ENCODE data around the gene HAUS1. TPM values are rescaled to one million over a fixed set of nuclear protein-coding genes. Genes with fewer than 3 reads are reported as not detected.

HAUS1 gene, protein sequence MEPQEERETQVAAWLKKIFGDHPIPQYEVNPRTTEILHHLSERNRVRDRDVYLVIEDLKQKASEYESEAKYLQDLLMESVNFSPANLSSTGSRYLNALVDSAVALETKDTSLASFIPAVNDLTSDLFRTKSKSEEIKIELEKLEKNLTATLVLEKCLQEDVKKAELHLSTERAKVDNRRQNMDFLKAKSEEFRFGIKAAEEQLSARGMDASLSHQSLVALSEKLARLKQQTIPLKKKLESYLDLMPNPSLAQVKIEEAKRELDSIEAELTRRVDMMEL
- 162 TPM for polyA plus RNA-seq (2012; ENCODE audit: insufficient read depth, insufficient read length)

DNA sequence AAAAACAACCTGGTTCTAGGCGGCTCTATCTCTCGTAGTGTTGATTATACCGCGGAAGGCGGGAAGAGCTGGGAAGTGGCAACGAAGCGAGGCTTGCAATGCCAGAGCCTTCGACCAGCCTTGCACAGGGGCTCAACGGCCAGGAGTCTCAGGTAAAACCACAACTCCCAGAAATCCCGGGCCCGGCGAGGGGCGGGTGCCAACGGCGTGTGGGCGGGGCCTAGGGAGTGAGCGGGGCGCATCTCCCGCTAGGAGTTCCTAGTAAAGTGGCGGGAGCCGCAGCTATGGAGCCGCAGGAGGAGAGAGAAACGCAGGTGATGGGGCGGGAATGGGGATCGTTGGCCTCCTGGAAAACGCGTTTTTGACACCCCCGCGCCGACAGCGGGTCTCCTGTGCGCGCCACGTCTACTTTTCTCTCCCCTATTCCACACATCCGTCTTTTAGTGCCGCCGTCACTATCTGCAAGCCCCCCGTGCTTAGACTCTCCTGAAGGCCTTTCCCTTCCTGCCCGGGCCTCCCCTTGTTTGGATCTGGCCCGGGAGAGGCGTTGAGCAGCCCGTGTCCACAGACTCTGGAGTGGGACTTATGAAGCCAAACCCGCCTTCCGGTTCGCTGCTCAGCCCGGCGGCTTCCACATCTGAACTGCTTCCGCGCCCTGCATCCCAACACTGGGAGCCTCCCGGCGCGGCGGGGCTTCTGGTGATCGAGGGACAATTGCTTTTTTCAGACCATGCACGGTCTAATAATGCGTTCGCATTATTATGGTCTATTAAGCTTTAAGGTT lies at the start of gene HAUS1:
TSS of gene HAUS1 (plus strand) at position 258 of the 784 bp plus-strand sequence. CDS start at position 285, 27 bp downstream.
- peak within 1 kb of the TSS; percentile 91 for H3K4me3 ChIP-seq (ENCODE audit: low read length)
- DNase-seq (ENCODE audit: low read depth, low spot score): peak; percentile 75

DNA sequence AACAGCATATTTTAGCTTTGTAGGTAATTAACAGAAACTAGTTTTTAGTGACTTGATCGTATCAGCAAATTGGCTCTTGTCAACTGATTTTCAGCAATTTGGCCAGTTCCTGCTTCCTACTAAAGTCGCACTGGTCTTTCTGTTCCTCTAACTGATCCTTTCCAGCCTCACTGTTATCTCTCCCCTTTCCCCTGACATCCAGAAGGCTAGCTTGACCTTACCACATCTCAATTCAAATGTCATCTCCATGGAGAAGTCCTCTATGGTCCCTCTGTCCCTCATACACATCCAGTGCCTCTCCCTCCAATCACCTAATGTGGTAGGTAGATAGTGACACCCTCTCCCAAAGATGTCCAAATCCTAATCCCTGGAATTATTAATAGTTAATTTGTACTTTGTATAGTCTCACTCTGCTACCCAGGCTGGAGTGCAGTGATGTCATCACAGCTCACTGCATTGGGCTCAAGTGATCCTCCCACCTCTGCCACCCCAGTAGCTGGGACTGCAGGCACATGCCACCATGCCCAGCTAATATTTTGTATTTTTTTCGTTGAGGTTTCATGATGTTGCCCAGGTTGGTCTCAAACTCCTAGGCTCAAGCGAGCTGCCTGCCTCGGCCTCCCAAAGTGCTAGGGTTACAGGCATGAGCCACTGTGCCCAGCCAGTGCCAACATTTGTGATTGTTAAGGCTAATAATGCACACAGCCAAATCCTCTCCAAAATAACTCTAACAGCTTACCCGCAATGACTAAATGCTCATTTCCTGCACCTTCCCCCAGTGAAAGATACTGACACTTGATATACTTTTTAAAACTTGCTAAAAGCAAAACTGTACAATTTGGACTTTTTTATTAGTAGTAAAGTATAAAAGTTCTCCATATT lies 49.0 kb upstream of the HAUS1 start:
- no peak overlapping the region; the same call in 1 of the 2 replicates for H3K4me3 ChIP-seq (ENCODE audit: low read length)
- DNase-seq (ENCODE audit: low read depth, low spot score): peak; percentile 33

DNA sequence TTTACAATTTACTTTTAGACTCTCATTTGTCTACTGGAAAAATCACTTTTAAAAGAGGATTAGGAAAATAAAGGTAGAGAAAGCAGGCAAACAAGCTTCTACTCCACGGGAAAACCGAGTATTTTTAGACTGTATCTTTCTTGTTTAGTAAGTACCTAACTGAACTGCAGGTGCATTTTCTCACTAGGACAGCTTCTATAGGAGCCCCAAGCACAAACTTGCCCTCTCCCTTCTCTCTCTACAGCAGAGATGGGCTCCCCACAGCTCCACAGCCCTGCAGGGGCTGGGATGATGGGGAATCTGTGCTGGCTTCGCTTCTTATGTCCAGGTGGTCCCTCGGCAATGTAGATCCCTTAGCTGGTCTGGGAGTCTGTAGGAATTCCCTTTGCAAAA lies 48.4 kb upstream of the HAUS1 start:
- peak; percentile 32 for DNase-seq (ENCODE audit: low read depth, low spot score)
- no peak overlapping the region for H3K4me3 ChIP-seq (ENCODE audit: low read length)

DNA sequence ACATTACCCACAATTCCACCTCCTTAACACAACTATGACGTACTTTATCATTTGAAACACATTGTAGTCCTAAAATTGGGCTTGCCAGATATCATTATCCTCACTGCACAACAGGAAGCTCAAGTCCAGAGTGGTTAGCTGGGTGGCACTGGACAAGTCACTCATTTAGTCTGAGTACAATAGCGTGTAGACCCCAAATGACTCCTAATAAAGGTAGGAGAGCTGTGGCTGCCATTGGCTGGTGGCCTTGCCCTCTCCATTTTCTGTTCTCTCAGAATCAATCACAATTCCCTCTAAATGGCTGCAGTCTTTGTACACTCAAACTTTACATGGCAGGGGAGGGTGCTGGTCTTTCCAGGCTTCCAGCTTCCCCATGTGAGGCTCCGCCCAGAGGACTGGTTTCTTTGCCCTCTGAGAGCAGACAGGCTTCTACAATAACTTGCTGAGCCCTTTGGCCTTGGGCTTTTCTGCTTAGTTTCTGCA lies 43.8 kb upstream of the HAUS1 start:
- H3K4me3 ChIP-seq (ENCODE audit: low read length): no peak overlapping the region
- no peak for DNase-seq (ENCODE audit: low read depth, low spot score)

DNA sequence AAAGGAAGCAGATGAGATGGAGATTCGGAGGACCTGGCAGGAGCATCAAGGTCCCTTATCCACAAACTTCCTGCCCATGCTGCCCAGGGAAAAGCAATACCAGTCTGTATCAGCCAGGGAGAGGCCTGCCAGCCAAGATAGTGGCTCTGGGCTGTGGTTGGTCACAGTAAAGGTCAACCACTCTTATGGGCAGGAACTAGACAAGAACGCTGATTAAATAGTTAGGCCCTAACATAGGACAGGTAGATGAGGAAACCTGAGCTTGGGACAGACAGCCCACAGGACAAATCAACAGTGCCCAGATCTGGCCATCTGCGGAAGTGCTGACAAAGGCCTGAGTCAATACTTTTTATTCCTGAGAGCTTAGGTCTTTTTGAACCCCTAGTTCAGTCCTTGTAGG lies 42.8 kb upstream of the HAUS1 start:
- DNase-seq (ENCODE audit: low read depth, low spot score): no peak
- no peak overlapping the region for H3K4me3 ChIP-seq (ENCODE audit: low read length)

DNA sequence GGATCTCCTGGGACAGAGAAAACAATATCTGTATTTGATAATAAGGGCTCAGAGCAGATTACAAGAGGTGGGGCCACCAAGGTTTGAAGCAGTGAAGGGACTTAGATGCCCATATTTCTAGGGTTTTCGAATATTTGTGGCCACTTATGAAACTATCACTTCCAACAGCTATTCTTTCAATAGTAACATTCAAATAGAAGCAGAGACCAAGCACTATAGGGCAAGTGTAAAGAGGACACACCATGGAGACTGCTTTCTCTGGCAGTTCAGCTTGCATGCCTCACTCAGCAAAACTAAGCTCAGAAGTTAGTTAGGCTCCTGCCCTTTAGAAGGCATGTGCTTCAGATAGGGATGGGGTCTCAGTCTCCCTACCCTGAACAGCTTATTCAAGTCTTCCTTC lies 42.4 kb upstream of the HAUS1 start:
- DNase-seq (ENCODE audit: low read depth, low spot score): no peak
- H3K4me3 ChIP-seq (ENCODE audit: low read length): no peak overlapping the region

DNA sequence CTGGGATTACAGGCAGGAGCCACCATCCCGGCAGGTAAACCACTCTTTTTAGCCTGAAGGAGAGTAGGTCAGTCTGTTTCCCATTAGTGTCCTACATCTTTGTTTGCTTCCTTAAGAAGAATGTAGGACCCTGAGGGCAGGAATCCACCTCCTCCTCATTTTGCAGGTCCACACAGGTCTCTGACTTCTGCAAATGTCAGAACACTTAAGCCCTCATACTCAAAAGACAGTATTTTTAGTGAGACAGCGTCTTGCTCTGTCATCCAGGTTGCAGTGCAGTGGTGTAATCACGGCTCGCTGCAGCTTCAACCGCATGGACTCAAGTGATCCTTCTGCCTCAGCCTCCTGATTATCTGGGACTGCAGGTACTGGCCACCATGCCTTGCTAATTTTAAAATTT lies 41.4 kb upstream of the HAUS1 start:
- no peak overlapping the region for H3K4me3 ChIP-seq (ENCODE audit: low read length)
- no peak for DNase-seq (ENCODE audit: low read depth, low spot score)

DNA sequence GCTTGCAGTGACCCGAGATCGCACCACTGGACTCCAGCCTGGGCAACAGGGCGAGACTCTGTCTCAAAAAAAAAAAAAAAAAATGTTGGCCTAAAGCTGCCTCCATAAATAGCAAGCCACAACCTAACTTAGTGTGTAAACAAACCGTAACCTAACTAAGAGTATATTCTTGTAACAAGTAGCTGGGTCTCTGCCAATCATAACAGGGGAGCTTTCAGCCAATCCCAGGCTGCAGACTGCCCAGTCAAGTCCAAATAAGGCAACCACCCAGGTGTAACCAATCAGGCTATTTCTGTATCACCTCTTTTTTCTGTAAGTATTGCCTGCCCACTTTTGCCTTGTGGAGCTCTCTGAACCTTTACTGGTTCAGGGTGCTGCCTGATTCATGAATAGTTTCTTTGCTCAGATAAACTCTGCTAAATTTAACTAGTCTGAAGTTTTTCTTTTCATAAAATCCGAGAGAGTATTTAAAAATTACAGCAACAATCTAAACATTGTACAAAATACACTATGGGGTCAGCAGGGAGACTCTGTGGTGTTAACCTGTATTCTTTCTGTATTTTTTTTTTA lies 36.7 kb upstream of the HAUS1 start:
- H3K4me3 ChIP-seq (ENCODE audit: low read length): no peak overlapping the region
- DNase-seq (ENCODE audit: low read depth, low spot score): peak; percentile 21

DNA sequence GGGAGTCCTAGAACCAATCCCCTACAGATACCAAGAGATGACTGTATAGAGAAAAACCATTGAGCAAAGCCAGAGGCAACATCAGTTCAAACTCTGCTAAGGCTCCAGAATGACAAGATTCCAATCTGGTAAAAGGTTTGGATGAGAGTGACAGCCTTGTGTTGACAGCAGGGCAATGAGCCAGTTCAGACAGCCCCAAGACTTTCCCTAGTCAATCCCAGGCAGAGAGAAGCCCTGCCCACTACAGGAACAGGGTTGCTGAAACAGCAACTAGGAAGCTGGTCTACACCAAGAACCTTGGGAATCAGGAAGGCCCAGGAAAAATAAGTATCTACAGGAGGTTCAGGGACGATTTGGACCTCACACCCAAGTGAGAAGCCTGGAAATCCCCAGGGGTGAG lies 35.4 kb upstream of the HAUS1 start:
- no peak for DNase-seq (ENCODE audit: low read depth, low spot score)
- no peak overlapping the region for H3K4me3 ChIP-seq (ENCODE audit: low read length)

DNA sequence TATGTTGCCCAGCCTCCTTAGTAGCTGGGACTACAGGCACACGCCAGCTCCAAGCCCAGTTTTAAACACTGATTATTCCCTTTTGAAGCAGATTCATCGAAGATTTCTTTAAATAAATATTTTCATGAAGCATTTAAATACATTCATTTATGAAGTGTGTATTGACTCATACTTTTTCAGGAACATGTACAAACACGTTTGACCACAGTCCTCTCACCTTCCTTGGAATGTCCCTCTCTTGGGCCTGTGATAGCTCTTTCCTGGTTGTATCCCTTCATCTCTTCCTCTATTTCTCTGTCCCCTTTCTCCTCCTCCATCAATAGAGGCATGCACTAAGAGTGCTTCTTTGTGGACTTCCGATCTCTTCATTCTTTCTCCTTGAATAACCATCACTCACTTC lies 34.7 kb upstream of the HAUS1 start:
- no peak for DNase-seq (ENCODE audit: low read depth, low spot score)
- H3K4me3 ChIP-seq (ENCODE audit: low read length): no peak overlapping the region

DNA sequence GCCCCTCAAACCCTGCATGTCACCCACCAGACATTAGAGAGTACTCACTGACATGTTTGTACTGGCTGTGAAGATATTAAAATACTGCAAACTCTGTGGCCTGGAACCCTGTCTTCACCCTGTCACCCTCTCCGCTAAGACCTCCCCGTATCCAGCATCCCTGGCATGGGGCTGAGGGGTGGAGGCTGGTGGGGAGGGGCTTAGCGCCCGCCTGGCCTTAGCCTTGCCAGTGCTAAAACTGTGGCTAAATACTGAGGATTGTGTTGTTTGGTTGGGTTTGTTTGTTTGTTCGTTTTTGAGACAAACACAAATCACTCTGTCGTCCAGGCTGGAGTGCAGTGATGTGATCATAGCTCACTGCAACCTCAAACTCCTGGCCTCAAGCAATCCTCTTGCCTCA lies 34.0 kb upstream of the HAUS1 start:
- no peak for DNase-seq (ENCODE audit: low read depth, low spot score)
- no peak overlapping the region for H3K4me3 ChIP-seq (ENCODE audit: low read length)

DNA sequence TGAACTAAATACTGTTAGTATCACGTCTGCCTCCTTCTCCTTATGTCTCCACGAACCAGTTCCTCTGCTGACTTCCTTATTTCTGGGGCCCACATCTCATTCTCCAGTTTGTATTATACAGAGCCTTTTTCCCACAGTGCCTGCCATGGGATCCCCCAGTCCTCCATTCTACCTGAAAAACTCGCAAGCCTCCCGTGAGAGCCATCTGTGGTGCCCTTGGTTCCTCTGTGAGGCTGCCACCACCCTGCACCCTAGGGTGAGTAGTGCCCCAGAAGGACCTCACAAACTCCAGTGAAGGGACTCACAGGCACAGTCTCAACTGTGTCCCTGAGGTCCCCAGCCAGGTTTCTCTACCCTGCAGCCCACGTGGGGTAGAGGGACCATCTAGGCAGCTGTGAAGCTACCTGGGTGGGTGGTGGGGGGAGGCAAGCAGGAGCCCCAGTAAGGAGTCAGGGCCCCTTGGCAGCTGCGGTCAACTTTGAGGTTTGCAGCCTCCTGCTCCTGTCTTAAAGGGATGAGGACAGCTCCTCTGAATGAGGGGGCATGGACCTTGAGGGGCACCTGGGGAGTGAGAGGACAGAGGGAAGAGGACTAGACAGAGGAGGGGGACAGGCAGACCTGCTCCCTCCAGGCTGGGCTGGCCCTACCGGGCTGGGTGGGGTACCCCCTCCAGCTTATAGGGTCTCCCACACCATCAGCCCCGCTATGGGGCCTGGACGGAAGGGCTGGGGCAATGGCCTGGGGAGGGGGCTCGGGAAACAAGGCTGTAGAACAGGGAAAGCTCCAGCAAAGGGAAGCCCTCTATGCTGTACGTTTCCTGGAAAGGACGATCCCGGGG lies 33.2 kb upstream of the HAUS1 start:
- no peak overlapping the region for H3K4me3 ChIP-seq (ENCODE audit: low read length)
- DNase-seq (ENCODE audit: low read depth, low spot score): no peak

DNA sequence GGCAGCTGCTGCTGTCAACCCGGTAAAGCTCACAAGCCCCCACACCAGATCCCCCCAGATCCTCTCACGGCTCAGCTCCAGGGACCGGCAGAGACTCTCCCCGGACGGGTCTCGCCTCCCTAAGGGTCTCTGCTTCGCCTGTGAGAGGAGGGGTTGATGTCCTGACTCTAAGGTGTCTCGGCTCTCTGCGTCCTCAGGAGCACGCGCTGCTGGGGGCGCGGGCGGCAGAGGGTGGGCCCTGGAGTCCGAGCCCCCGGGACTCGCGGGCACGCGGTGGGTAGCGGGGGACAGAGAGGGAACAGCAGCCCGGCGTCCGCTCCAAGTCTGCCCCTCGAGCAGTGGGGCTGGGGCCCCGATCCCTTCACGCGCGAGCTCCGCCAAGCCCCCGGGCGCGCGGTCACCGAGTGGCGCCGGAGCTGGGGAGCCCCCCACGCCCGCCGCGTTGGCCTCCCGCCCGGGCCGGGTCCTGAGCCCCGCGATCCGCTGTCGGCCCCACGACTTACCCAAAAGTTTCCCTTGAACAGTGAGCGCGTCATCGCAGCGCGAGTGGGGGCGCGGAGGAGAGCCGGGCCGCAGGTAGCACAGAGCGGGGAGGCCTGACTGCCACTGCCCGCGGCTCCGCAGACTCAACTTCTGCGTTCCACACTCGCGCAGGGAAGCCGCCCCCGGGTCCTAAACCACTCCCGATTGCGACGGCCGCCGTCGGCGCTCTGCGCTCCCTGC lies 32.4 kb upstream of the HAUS1 start, which contains the start of gene PSTPIP2:
TSS of gene PSTPIP2 (minus strand) at position 608 of the 723 bp plus-strand sequence. CDS start at position 536, 72 bp downstream.
- no peak within 1 kb of the TSS for H3K4me3 ChIP-seq (ENCODE audit: low read length)
- no peak for DNase-seq (ENCODE audit: low read depth, low spot score)

DNA sequence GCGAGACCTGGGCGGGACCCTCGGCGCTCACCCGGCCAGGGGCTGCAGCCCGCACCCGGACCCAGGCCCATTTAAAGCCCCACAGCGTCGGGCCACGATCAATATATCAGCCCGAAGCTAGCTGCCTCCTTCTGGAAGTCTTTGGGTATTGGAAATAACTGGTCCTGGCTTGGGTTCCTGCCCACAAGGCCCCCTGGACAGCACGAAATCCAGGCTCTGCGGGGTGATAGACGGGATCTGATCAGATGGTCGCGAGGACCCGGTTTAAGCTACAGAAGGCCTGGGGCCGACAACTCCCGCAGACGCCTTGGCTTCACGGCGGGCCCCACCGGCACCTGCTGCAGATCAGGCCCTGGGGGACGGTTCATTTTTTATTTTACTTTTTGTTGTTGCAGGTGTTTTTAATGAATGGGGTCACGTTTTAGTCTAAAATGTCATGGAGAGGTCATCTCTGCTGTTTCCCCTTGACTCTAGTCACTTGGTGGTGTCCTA lies 31.8 kb upstream of the HAUS1 start:
- H3K4me3 ChIP-seq (ENCODE audit: low read length): no peak overlapping the region
- DNase-seq (ENCODE audit: low read depth, low spot score): no peak

DNA sequence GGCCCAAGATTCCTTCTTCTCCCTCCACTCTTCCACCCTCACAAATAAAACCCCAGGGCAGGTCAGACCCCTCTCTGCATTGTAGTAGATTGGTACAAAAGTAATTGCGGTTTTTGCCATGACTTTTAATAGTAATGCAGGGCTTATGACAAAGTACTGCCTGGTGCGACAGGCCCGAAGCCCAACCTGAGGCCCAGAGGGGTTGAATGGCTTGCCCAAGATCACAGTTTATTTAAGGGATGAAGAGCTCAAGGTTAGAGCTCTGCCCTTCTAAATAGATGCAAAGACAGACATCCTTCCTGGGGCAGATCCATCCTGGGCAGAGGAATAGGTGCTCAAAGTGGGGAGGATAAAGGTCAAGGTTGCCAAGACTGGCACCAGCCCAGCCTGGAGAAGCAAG lies 31.2 kb upstream of the HAUS1 start:
- DNase-seq (ENCODE audit: low read depth, low spot score): no peak
- no peak overlapping the region for H3K4me3 ChIP-seq (ENCODE audit: low read length)

DNA sequence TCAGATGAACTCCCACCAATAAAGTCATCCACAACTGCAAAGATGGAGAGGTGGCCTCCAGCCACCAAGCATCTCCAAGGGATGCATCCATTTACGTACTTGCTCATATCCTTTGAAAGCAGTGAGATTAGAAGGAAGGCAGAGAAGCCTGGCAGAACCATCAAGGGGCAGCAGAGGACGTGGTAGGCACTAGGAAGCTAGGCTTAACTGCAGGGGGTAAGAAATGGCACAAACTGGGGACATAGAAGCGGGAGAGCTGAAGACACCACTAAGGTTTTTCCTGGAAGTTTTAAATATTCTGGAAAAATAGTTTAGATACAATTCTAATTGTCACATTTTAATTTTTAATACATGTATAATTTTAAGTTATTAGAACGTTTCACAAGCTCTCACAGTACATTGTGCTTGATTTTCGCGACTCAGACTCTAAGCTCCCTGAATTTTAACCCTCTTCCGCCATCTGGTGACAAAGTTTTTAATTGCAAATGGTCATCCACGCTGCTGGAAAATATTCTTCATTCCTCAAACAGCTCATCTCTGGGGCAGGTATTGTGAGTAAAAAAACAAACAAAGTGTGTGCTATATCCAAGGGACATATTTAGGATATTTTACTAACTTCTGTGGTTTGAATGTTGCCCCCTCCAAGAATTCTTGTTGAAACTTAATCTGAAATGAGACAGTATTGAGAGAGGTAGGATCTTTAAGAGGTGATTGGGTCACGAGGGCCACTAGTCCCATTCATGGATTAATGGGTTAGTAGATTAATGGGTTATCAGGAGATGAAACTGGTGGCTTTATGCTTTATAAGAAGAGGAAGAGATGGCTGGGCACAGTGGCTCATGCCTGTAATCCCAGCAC lies 30.5 kb upstream of the HAUS1 start:
- DNase-seq (ENCODE audit: low read depth, low spot score): peak; percentile 51

DNA sequence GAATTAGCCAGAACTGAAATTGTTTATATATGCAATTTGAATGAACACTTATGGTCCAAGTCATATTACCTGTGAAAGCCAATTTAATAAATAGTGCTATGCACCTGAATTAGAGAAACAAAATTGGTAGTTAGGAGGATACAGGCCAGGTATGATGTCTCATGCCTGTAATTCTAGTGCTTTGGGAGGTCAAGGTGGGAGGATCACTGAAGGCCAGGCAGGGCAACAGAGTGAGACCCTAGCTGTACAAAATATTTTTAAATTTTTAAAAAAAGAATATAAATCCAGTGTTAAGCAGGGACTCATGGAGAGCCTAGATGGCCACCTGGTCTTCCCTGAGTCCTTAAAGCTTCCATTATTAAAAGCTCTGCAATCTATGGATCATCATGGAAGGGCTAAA lies 24.8 kb upstream of the HAUS1 start:
- no peak for DNase-seq (ENCODE audit: low read depth, low spot score)
- H3K4me3 ChIP-seq (ENCODE audit: low read length): no peak overlapping the region

More for the DNA sequence above, 30.5 kb upstream of the HAUS1 start:
- H3K4me3 ChIP-seq (ENCODE audit: low read length): no peak overlapping the region

Measured in Jurkat, Clone E6-1 (cell line).